ENCODE data around the gene THSD7B.

Gene THSD7B

GRCh38 chr2:137202318-137202717 lies 437.0 kb downstream of the THSD7B start:
- DNase-seq = no peak

- no peak for DNase-seq
Measured at GRCh38 chr2:137205324-137205723, 440.0 kb downstream of the THSD7B start.

GRCh38 chr2:137206069-137206468 lies 440.7 kb downstream of the THSD7B start:
- no peak for DNase-seq

- DNase-seq = no peak
Measured at GRCh38 chr2:137207030-137207429, 441.7 kb downstream of the THSD7B start.

GRCh38 chr2:137208431-137208891 lies 443.1 kb downstream of the THSD7B start:
- no peak for DNase-seq

- DNase-seq = no peak
Measured at GRCh38 chr2:137210039-137210438, 444.7 kb downstream of the THSD7B start.

GRCh38 chr2:137211761-137212160 lies 446.4 kb downstream of the THSD7B start:
- DNase-seq = no peak

GRCh38 chr2:137220438-137220993 lies 455.2 kb downstream of the THSD7B start:
- DNase-seq = no peak

GRCh38 chr2:137221797-137222492 lies 456.6 kb downstream of the THSD7B start:
- no peak for DNase-seq

- DNase-seq = no peak
Measured at GRCh38 chr2:137223722-137224121, 458.4 kb downstream of the THSD7B start.

- no peak for DNase-seq
Measured at GRCh38 chr2:137228566-137228965, 463.2 kb downstream of the THSD7B start.

- DNase-seq = no peak
Measured at GRCh38 chr2:137229834-137230233, 464.5 kb downstream of the THSD7B start.

GRCh38 chr2:137231628-137232027 lies 466.3 kb downstream of the THSD7B start:
- DNase-seq = no peak

- DNase-seq = no peak
Measured at GRCh38 chr2:137232076-137232475, 466.7 kb downstream of the THSD7B start.

- DNase-seq = no peak
Measured at GRCh38 chr2:137233091-137233490, 467.7 kb downstream of the THSD7B start.

GRCh38 chr2:137237055-137237454 lies 471.7 kb downstream of the THSD7B start:
- no peak for DNase-seq

- no peak for DNase-seq
Measured at GRCh38 chr2:137238065-137238464, 472.7 kb downstream of the THSD7B start.

GRCh38 chr2:137249463-137250130 lies 484.3 kb downstream of the THSD7B start:
- no peak for DNase-seq

- DNase-seq = no peak
Measured at GRCh38 chr2:137250401-137250800, 485.1 kb downstream of the THSD7B start.

- no peak for DNase-seq
Measured at GRCh38 chr2:137251045-137251444, 485.7 kb downstream of the THSD7B start.

- DNase-seq = no peak
Measured at GRCh38 chr2:137252934-137253333, 487.6 kb downstream of the THSD7B start.

- no peak for DNase-seq
Measured at GRCh38 chr2:137254052-137254451, 488.7 kb downstream of the THSD7B start.

GRCh38 chr2:137255345-137255744 lies 490.0 kb downstream of the THSD7B start:
- no peak for DNase-seq

GRCh38 chr2:137255990-137256389 lies 490.6 kb downstream of the THSD7B start:
- no peak for DNase-seq

All from activated CD8-positive, alpha-beta memory T cell treated with anti-CD3 and anti-CD28 coated beads, Interleukin-2, amount 50 U/mL, for 4 hours (primary cell).